HPDE6-E6E7 (cell line): ENCODE measurements around the gene BAX.

Experiments
- DNase-seq: peaks from one replicate; pipeline ENCODE4 v3.0.0; 2011; ENCODE audit warnings: missing footprints; ENCODE audit errors: extremely low spot score

The BAX gene

GRCh38 chr19:48928164-48929025 lies 26.3 kb upstream of the BAX start:
- no peak for DNase-seq

- DNase-seq = peak; percentile 92
Measured at GRCh38 chr19:48933382-48933932, 21.2 kb upstream of the BAX start, which contains the start of gene DHDH. TSS of gene DHDH (plus strand) at chr19:48933699. CDS start at chr19:48933722, 23 bp downstream.

GRCh38 chr19:48934837-48935236 lies 19.8 kb upstream of the BAX start:
- no peak for DNase-seq

- DNase-seq = no peak
Measured at GRCh38 chr19:48935864-48936263, 18.8 kb upstream of the BAX start.

- DNase-seq = no peak
Measured at GRCh38 chr19:48938256-48938655, 16.4 kb upstream of the BAX start.

GRCh38 chr19:48940902-48941301 lies 13.8 kb upstream of the BAX start:
- no peak for DNase-seq

GRCh38 chr19:48943081-48943480 lies 11.6 kb upstream of the BAX start:
- DNase-seq = no peak

- no peak for DNase-seq
Measured at GRCh38 chr19:48945415-48945814, 9.3 kb upstream of the BAX start.

GRCh38 chr19:48945817-48946216 lies 8.9 kb upstream of the BAX start:
- DNase-seq = no peak

- no peak for DNase-seq
Measured at GRCh38 chr19:48946463-48947257, 8.0 kb upstream of the BAX start.

GRCh38 chr19:48947258-48947542 lies 7.5 kb upstream of the BAX start:
- no peak for DNase-seq

GRCh38 chr19:48950159-48950558 lies 4.5 kb upstream of the BAX start:
- DNase-seq = no peak

- no peak for DNase-seq
Measured at GRCh38 chr19:48950830-48951519, 3.7 kb upstream of the BAX start.

GRCh38 chr19:48953141-48953540 lies 1.5 kb upstream of the BAX start:
- DNase-seq = no peak

GRCh38 chr19:48953990-48954594 lies 583 bp upstream of the BAX start:
- no peak for DNase-seq

- DNase-seq = no peak
Measured at GRCh38 chr19:48955308-48955958, 758 bp downstream of the BAX start.

GRCh38 chr19:48958006-48958405 lies 3.3 kb downstream of the BAX start:
- no peak for DNase-seq

- DNase-seq = no peak
Measured at GRCh38 chr19:48959341-48960239, 4.9 kb downstream of the BAX start.

GRCh38 chr19:48961051-48961649 lies 6.5 kb downstream of the BAX start:
- no peak for DNase-seq

GRCh38 chr19:48961673-48962028 lies 7.0 kb downstream of the BAX start:
- DNase-seq = no peak
